Thyroid gland (tissue), 4 donors: ENCODE results near the gene IL1RL1.

Experiments
- POLR2A ChIP-seq, 2 donors: fragments of 450-650 bp; IDR thresholded peaks; one replicate each; pipeline ENCODE4 v1.6.1; 2017; ENCODE audit warnings: antibody characterized with exemption in 2 of 2, mild to moderate bottlenecking in 2 of 2, moderate library complexity in 1 of 2
- TF ChIP-seq, protein P1 (sequence below), 6 experiments: fragments of 200-600 bp in 3 of 6; fragments of 450-650 bp in 3 of 6; sonication (generic) in 3 of 6; IDR thresholded peaks; one replicate each; pipeline ENCODE4 v1.5.1; 2016 to 2019; ENCODE audit warnings: antibody characterized with exemption in 6 of 6, mild to moderate bottlenecking in 2 of 6, inconsistent platforms in 1 of 6, moderate library complexity in 1 of 6

GRCh38 chr2:102336502-102336945, 25.2 kb downstream of the IL1RL1 start:
- TF ChIP-seq, protein P1, sequence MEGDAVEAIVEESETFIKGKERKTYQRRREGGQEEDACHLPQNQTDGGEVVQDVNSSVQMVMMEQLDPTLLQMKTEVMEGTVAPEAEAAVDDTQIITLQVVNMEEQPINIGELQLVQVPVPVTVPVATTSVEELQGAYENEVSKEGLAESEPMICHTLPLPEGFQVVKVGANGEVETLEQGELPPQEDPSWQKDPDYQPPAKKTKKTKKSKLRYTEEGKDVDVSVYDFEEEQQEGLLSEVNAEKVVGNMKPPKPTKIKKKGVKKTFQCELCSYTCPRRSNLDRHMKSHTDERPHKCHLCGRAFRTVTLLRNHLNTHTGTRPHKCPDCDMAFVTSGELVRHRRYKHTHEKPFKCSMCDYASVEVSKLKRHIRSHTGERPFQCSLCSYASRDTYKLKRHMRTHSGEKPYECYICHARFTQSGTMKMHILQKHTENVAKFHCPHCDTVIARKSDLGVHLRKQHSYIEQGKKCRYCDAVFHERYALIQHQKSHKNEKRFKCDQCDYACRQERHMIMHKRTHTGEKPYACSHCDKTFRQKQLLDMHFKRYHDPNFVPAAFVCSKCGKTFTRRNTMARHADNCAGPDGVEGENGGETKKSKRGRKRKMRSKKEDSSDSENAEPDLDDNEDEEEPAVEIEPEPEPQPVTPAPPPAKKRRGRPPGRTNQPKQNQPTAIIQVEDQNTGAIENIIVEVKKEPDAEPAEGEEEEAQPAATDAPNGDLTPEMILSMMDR (IDR thresholded peaks at IDR 0.05) = no peak
- TF ChIP-seq POLR2A (IDR thresholded peaks at IDR 0.05) = no peak
